ENCODE measurements around the gene HERC2. TPM values are rescaled to one million over a fixed set of nuclear protein-coding genes. Genes with fewer than 3 reads are reported as not detected.

The HERC2 gene
- total RNA-seq, 1 donor from 2014 or later = 39.0 TPM

Other genes starting within 250 kb of the HERC2 start
- gene OCA2, start 222.9 kb downstream of the HERC2 start, total RNA-seq = not detected
- gene GOLGA6L24, start 35.9 kb upstream of the HERC2 start, total RNA-seq = not detected
- not detected for gene GOLGA8F, start 56.5 kb upstream of the HERC2 start, total RNA-seq
- gene GOLGA8G, start 210.8 kb upstream of the HERC2 start, total RNA-seq = not detected
- gene GOLGA6L25, start 231.4 kb upstream of the HERC2 start, total RNA-seq = not detected